ENCODE data around the gene EMC8.

The EMC8 gene

GRCh38 chr16:85755929-85756768 is 43.2 kb downstream of the EMC8 start:
- no peak for TF ChIP-seq CTCF (IDR thresholded peaks at IDR 0.05; ENCODE audit: extremely low read depth, insufficient read depth, missing control alignments)
- DNase-seq (ENCODE audit: low spot score): peak; percentile 84
- in situ Hi-C loops (cut with MboI; ENCODE audit: low pct_unique_long_range_greater_than_20kb, low sequenced_read_pairs, unreplicated experiment): no loop called here

- no peak for TF ChIP-seq CTCF (IDR thresholded peaks at IDR 0.05; ENCODE audit: extremely low read depth, insufficient read depth, missing control alignments)
- DNase-seq (ENCODE audit: low spot score): peak; percentile 38
- in situ Hi-C loops (cut with MboI; ENCODE audit: low pct_unique_long_range_greater_than_20kb, low sequenced_read_pairs, unreplicated experiment): no loop called here
Observed at GRCh38 chr16:85754413-85754812, 44.9 kb downstream of the EMC8 start.

GRCh38 chr16:85753976-85754375 is 45.4 kb downstream of the EMC8 start:
- DNase-seq (ENCODE audit: low spot score): no peak
- in situ Hi-C loops (cut with MboI; ENCODE audit: low pct_unique_long_range_greater_than_20kb, low sequenced_read_pairs, unreplicated experiment): no loop called here
- no peak for TF ChIP-seq CTCF (IDR thresholded peaks at IDR 0.05; ENCODE audit: extremely low read depth, insufficient read depth, missing control alignments)

- no peak for DNase-seq (ENCODE audit: low spot score)
- in situ Hi-C loops (cut with MboI; ENCODE audit: low pct_unique_long_range_greater_than_20kb, low sequenced_read_pairs, unreplicated experiment): no loop called here
- TF ChIP-seq CTCF (IDR thresholded peaks at IDR 0.05; ENCODE audit: extremely low read depth, insufficient read depth, missing control alignments): no peak
Observed at GRCh38 chr16:85753559-85753958, 45.8 kb downstream of the EMC8 start.

- in situ Hi-C loops (cut with MboI; ENCODE audit: low pct_unique_long_range_greater_than_20kb, low sequenced_read_pairs, unreplicated experiment): no loop called here
- no peak for DNase-seq (ENCODE audit: low spot score)
- no peak for TF ChIP-seq CTCF (IDR thresholded peaks at IDR 0.05; ENCODE audit: extremely low read depth, insufficient read depth, missing control alignments)
Observed at GRCh38 chr16:85752511-85753420, 46.6 kb downstream of the EMC8 start.

GRCh38 chr16:85751698-85752501 is 47.4 kb downstream of the EMC8 start:
- in situ Hi-C loops (cut with MboI; ENCODE audit: low pct_unique_long_range_greater_than_20kb, low sequenced_read_pairs, unreplicated experiment): no loop called here
- DNase-seq (ENCODE audit: low spot score): no peak

More at GRCh38 chr16:85751698-85752501, 47.4 kb downstream of the EMC8 start:
- no peak for TF ChIP-seq CTCF (IDR thresholded peaks at IDR 0.05; ENCODE audit: extremely low read depth, insufficient read depth, missing control alignments)

Measured in GM13977 (cell line).